Liver (tissue), 3 donors: ENCODE data around the gene MAP4K3.

Experiments
- EGR1 ChIP-seq, 2 donors: IDR thresholded peaks; 2 replicates each; pipeline ENCODE4 v1.6.1; 2016 to 2018; ENCODE audit warnings: antibody characterized with exemption in 2 of 2, low read depth in 2 of 2
- GABPA ChIP-seq, 2 donors: IDR thresholded peaks in 1 of 2; conservative IDR thresholded peaks in 1 of 2; 2 replicates each; pipeline ENCODE4 v1.6.1; 2016; ENCODE audit warnings: antibody characterized with exemption in 2 of 2, mild to moderate bottlenecking in 1 of 2, moderate library complexity in 1 of 2
- RXRA ChIP-seq, 2 donors: IDR thresholded peaks; 2 replicates each; pipeline ENCODE4 v1.6.1; 2017 to 2018; ENCODE audit warnings: antibody characterized with exemption in 2 of 2, mild to moderate bottlenecking in 1 of 2
- SP1 ChIP-seq: IDR thresholded peaks from 2 replicates; pipeline ENCODE4 v1.6.1; 2018; ENCODE audit warnings: antibody characterized with exemption, mild to moderate bottlenecking
- TF ChIP-seq, protein P1 (sequence below): fragments of 150-350 bp; IDR thresholded peaks from 2 replicates; pipeline ENCODE4 v1.5.1; 2017; ENCODE audit warnings: improper control_type of control experiment, low read depth, low read length; ENCODE audit not compliant: missing input control
- donor health status: healthy.
- donor health status: healthy.

DNA sequence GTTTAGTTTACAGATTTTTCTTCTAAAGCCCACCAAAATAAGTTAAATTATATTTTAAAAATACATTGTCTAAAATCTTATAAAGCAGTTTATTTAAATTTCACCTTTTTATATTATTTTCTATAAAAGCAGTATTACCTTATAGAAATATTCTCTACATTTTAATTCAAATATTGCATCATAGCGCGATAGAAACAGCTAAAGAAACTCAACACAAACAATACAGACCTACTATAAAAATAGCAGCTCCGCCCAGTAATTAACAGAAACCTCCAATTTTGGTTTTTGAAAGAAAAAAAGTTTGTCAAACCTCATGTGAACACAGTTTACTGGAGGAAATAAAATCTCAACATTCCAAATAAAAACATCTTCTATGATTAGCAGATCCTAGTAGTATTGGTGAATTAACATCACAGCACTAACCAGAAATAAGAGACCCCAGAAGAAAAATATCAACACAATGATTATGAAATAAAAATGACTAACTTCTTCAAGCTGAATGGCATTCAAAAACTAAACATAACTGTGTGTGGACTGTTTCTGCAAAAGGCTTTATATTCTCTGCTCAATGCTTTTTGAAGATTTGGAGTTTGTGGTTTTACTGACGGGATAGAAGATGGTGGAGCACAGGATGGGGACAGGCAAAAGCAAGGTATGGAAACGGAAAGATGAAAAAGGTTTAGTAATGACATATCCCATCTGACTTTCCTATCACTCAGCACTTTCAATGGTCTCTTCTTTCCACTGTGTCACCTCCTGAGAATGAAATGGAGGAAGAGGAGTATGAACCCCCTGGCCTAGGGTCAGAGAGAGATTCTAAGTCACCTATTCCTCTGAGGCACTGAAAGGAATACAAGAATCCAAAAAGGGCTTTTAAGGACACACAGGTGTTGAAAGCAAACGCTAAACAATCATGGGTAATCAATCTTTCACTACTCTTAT, 17.5 kb downstream of the MAP4K3 start:
- TF ChIP-seq, protein P1, sequence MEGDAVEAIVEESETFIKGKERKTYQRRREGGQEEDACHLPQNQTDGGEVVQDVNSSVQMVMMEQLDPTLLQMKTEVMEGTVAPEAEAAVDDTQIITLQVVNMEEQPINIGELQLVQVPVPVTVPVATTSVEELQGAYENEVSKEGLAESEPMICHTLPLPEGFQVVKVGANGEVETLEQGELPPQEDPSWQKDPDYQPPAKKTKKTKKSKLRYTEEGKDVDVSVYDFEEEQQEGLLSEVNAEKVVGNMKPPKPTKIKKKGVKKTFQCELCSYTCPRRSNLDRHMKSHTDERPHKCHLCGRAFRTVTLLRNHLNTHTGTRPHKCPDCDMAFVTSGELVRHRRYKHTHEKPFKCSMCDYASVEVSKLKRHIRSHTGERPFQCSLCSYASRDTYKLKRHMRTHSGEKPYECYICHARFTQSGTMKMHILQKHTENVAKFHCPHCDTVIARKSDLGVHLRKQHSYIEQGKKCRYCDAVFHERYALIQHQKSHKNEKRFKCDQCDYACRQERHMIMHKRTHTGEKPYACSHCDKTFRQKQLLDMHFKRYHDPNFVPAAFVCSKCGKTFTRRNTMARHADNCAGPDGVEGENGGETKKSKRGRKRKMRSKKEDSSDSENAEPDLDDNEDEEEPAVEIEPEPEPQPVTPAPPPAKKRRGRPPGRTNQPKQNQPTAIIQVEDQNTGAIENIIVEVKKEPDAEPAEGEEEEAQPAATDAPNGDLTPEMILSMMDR: no peak
- TF ChIP-seq EGR1 (IDR thresholded peaks at IDR 0.05; ENCODE audit: low read depth in 2 of 2): no peak
- no peak for TF ChIP-seq GABPA (IDR thresholded peaks at IDR 0.05 in 1 of 2, conservative IDR thresholded peaks at IDR 0.05 in 1 of 2)
- TF ChIP-seq RXRA (IDR thresholded peaks at IDR 0.05): no peak
- no peak for TF ChIP-seq SP1
